Peyer's patch (tissue), 4 donors: Measurements from ENCODE around the gene FOXJ2. TPM values are rescaled to one million over a fixed set of nuclear protein-coding genes. Genes with fewer than 3 reads are reported as not detected.

Experiments
- DNase-seq, 3 donors: peaks; one replicate each; pipeline ENCODE4 v3.0.0-alpha.2; 2017 to 2019
- H3K27ac ChIP-seq, 4 donors: fragments of 200-600 bp; sonication (generic); one replicate each; pipeline ENCODE4 v1.5.1; 2016 to 2019
- H3K27me3 ChIP-seq, 2 donors: fragments of 200-600 bp; sonication (generic); one replicate each; pipeline ENCODE4 v1.5.1; 2019
- H3K36me3 ChIP-seq, 3 donors: fragments of 200-600 bp; sonication (generic); one replicate each; pipeline ENCODE4 v1.5.1; 2016 to 2019
- H3K4me1 ChIP-seq, 4 donors: fragments of 200-600 bp; sonication (generic); one replicate each; pipeline ENCODE4 v1.5.1; 2016 to 2019
- H3K4me3 ChIP-seq, 4 donors: fragments of 200-600 bp; sonication (generic); 1 replicate in 3 of 4; 2 replicates in 1 of 4; pipeline ENCODE4 v1.5.1; 2016 to 2019; ENCODE audit warnings: mild to moderate bottlenecking in 1 of 4
- H3K9me3 ChIP-seq, 4 donors: fragments of 200-600 bp; sonication (generic); one replicate each; pipeline ENCODE4 v1.5.1; 2016 to 2019; ENCODE audit warnings: mild to moderate bottlenecking in 1 of 4
- POLR2A ChIP-seq, 2 donors: fragments of 450-650 bp; IDR thresholded peaks; one replicate each; pipeline ENCODE4 v1.5.1; 2017; ENCODE audit warnings: antibody characterized with exemption in 2 of 2, mild to moderate bottlenecking in 2 of 2, moderate library complexity in 2 of 2
- total RNA-seq, 4 donors: library from RNA; depleted of rRNA; stranded (reverse); fragments of >200 nt; gene quantifications; one replicate each; pipeline ENCODE4 v1.1.0, GENCODE V29; 2016
- TF ChIP-seq, protein P1 (sequence below), 6 experiments: fragments of 450-650 bp in 4 of 6; fragments of 200-600 bp in 2 of 6; sonication (generic) in 1 of 6; IDR thresholded peaks; one replicate each; pipeline ENCODE4 v1.5.1; 2017 to 2019; ENCODE audit warnings: antibody characterized with exemption in 6 of 6, mild to moderate bottlenecking in 3 of 6, moderate library complexity in 1 of 6

FOXJ2 gene
- total RNA-seq, 4 donors from 2014 or later, result 9.6 to 16.5 (median 13.9) TPM

DNA sequence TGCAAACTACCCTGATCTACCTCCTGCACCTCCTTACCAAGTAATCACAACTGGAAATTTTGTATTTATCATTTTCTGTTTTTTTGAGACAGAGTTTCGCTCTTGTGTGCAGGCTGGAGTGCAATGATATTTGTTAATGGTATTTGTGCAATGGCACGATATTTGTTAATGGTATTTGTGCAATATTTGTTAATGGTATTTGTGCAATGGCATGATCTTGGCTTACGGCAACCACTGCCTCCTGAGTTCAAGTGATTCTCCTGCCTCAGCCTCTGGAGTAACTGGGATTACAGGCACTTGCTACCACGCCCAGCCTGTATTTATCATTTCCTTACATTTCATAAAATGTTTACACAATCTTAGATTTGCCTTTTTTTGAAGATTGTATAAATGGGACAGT, 43.9 kb downstream of the FOXJ2 start:
- Histone ChIP-seq H3K9me3 (no peaks in the 10 kb centered on the region), H3K36me3 (no peaks in the 10 kb centered on the region), H3K4me1 (no peaks in the 10 kb centered on the region), H3K27ac (no peak overlapping the region), H3K4me3 (no peak overlapping the region), H3K27me3 (no peaks in the 10 kb centered on the region)
- no peak for TF ChIP-seq POLR2A (IDR thresholded peaks at IDR 0.05)
- TF ChIP-seq, protein P1, sequence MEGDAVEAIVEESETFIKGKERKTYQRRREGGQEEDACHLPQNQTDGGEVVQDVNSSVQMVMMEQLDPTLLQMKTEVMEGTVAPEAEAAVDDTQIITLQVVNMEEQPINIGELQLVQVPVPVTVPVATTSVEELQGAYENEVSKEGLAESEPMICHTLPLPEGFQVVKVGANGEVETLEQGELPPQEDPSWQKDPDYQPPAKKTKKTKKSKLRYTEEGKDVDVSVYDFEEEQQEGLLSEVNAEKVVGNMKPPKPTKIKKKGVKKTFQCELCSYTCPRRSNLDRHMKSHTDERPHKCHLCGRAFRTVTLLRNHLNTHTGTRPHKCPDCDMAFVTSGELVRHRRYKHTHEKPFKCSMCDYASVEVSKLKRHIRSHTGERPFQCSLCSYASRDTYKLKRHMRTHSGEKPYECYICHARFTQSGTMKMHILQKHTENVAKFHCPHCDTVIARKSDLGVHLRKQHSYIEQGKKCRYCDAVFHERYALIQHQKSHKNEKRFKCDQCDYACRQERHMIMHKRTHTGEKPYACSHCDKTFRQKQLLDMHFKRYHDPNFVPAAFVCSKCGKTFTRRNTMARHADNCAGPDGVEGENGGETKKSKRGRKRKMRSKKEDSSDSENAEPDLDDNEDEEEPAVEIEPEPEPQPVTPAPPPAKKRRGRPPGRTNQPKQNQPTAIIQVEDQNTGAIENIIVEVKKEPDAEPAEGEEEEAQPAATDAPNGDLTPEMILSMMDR (IDR thresholded peaks at IDR 0.05), result no peak
- DNase-seq, result no peak

DNA sequence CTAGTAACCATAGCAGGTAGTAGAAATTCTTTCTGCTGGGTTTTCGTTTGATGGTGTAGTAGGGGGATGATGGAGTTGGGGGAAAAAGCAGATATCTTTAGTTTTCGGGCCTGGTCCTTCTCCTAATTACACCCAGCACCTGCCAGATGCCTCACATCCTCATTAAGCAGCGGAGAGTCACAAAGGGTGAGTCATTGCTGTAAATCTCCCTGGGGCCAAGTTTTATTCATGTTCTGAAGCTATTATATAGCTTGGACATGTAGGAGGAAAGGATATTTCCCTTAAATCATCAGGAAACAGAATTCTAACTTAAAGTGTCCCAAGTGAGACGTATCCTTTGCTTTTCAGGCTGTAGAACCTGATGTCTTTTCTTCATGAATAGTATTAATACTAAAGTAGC, 44.7 kb downstream of the FOXJ2 start:
- H3K4me1 ChIP-seq, result no peaks in the 10 kb centered on the region
- H3K4me3 ChIP-seq, result no peak overlapping the region
- no peak overlapping the region for H3K27ac ChIP-seq
- H3K36me3 ChIP-seq, result no peaks in the 10 kb centered on the region
- DNase-seq, result no peak
- no peaks in the 10 kb centered on the region for H3K27me3 ChIP-seq
- TF ChIP-seq, protein P1 (IDR thresholded peaks at IDR 0.05), result no peak
- no peak for TF ChIP-seq POLR2A (IDR thresholded peaks at IDR 0.05)
- no peaks in the 10 kb centered on the region for H3K9me3 ChIP-seq

DNA sequence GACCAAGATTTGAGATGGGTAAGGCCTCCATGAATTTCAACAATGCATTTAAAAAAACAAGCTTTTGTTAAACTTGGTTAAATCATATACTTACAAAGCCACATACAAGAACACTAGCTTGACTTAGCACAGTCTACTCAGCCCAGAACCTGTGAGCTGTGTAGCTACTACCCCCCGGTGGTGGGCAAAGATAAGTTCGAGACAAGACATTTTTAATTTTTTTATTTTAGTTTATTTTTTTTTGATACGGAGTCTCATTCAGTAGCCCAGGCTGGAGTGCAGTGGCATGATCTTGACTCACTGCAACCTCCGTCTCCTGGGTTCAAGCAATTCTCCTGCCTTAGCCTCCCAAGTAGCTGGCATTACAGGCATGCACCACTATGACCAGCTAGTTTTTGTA, 45.9 kb downstream of the FOXJ2 start:
- Histone ChIP-seq H3K4me1 (peaks cover 0 to 7% (median 0%) of the 10 kb centered on the region in 4 donors), H3K36me3 (no peaks in the 10 kb centered on the region), H3K4me3 (no peak overlapping the region), H3K27me3 (no peaks in the 10 kb centered on the region), H3K27ac (no peak overlapping the region), H3K9me3 (no peaks in the 10 kb centered on the region)
- TF ChIP-seq, protein P1 (IDR thresholded peaks at IDR 0.05), result peak in 4 of 6 experiments; percentile 11 to 45 (median 36)
- TF ChIP-seq POLR2A (IDR thresholded peaks at IDR 0.05), result no peak
- peak in 2 of 3 donors; percentile 38 to 64 for DNase-seq

DNA sequence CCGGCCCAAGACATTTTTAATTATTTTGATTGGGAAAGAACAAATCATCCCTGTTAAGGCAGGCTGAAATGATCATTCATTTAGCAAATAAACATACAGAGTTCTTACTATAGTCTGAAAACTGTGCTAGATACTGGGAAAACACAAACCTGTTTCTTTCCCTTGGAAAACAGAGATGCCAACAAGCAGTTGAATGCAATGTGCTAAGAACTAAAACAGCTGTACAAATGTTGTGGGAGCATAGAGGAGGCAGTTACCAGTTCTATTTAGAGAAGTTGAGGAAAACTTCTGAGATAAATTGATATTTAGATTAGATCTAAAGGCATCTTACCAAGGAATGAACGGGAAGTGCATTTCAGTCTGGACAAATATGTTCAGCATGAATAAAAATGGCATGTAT, 46.4 kb downstream of the FOXJ2 start:
- H3K4me1 ChIP-seq, result peaks cover 0 to 12% (median 0%) of the 10 kb centered on the region in 4 donors
- TF ChIP-seq, protein P1 (IDR thresholded peaks at IDR 0.05), result no peak
- TF ChIP-seq POLR2A (IDR thresholded peaks at IDR 0.05), result no peak
- no peaks in the 10 kb centered on the region for H3K9me3 ChIP-seq
- no peaks in the 10 kb centered on the region for H3K27me3 ChIP-seq
- no peak overlapping the region for H3K4me3 ChIP-seq
- no peaks in the 10 kb centered on the region for H3K36me3 ChIP-seq
- no peak overlapping the region for H3K27ac ChIP-seq
- DNase-seq, result no peak

DNA sequence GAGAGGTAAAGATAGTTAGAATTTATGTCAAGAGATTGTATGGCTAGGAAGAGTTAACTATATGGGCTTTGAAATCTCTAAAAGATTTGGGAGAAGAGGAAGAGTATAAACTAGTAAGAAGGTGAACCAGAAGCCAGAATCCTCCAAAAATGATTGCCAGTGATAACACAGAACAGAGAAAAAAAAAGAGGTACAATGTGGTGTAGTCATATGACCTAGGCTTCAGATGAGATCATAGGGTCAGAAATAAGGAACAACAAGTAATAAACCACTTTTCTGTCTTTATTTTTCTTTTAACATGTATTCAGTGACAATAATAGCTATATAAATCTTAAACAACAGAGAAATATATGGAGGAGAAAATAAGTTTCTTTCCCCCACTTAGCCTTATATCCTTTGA, 47.6 kb downstream of the FOXJ2 start:
- Histone ChIP-seq H3K9me3 (no peaks in the 10 kb centered on the region), H3K4me3 (no peak overlapping the region), H3K27ac (peak overlapping the region in 2 of 4 donors; percentile 9 to 89), H3K27me3 (no peaks in the 10 kb centered on the region), H3K4me1 (peaks cover 0 to 21% (median 0%) of the 10 kb centered on the region in 4 donors), H3K36me3 (no peaks in the 10 kb centered on the region)
- TF ChIP-seq POLR2A (IDR thresholded peaks at IDR 0.05), result no peak
- TF ChIP-seq, protein P1 (IDR thresholded peaks at IDR 0.05), result no peak
- no peak for DNase-seq
